ENCODE data around the gene SCGB1C1.
"Not testable (repeated sequence)": the region's sequence is repeated elsewhere in the genome, so short reads cannot be mapped to it uniquely, and the experiment has no call there.

The SCGB1C1 gene

GRCh38 chr11:192674-193128, at the start of gene SCGB1C1:
Gene SCGB1C1 (plus strand): TSS chr11:193078. CDS start chr11:193100, 22 bp downstream.
- not testable (repeated sequence) for DNase-seq

- not testable (repeated sequence) for DNase-seq
These were observed 12.6 kb upstream of the SCGB1C1 start for GRCh38 chr11:180242-180641.

- not testable (repeated sequence) for DNase-seq
These were observed 3.6 kb upstream of the SCGB1C1 start for GRCh38 chr11:189200-189783.

- peak; percentile 83 for DNase-seq
These were observed 3.0 kb upstream of the SCGB1C1 start for GRCh38 chr11:189843-190311.

- not testable (repeated sequence) for DNase-seq
These were observed 2.3 kb upstream of the SCGB1C1 start for GRCh38 chr11:190546-190945.

GRCh38 chr11:191490-192478, 1.1 kb upstream of the SCGB1C1 start:
- DNase-seq: peak; percentile 60

GRCh38 chr11:193481-193880, 603 bp downstream of the SCGB1C1 start:
- DNase-seq: not testable (repeated sequence)

- DNase-seq: peak; percentile 2
These were observed 4.2 kb downstream of the SCGB1C1 start for GRCh38 chr11:196786-197731.

GRCh38 chr11:197741-198235, 4.9 kb downstream of the SCGB1C1 start:
- peak; percentile 2 for DNase-seq

GRCh38 chr11:198236-198806, 5.4 kb downstream of the SCGB1C1 start:
- no peak for DNase-seq

- DNase-seq: no peak
These were observed 6.2 kb downstream of the SCGB1C1 start for GRCh38 chr11:199004-199581.

GRCh38 chr11:199782-200181, 6.9 kb downstream of the SCGB1C1 start:
- DNase-seq: no peak

- no peak for DNase-seq
These were observed 7.5 kb downstream of the SCGB1C1 start for GRCh38 chr11:200224-201003.

- no peak for DNase-seq
These were observed 9.1 kb downstream of the SCGB1C1 start for GRCh38 chr11:201966-202365.

- DNase-seq: no peak
These were observed 9.6 kb downstream of the SCGB1C1 start for GRCh38 chr11:202490-202889.

GRCh38 chr11:203056-203944, 10.4 kb downstream of the SCGB1C1 start:
- DNase-seq: no peak

GRCh38 chr11:203945-204586, 11.2 kb downstream of the SCGB1C1 start:
- no peak for DNase-seq

- DNase-seq: no peak
These were observed 11.8 kb downstream of the SCGB1C1 start for GRCh38 chr11:204587-205109.
